SK-N-SH (cell line): ENCODE measurements around the gene CHRM4.

Experiments
- EP300 ChIP-seq, 2 experiments: IDR thresholded peaks; 2 replicates each; pipeline versions ENCODE4 v1.4.0 to v1.6.1; 2012; ENCODE audit warnings: borderline replicate concordance in 1 of 2, low read depth in 1 of 2, low read length in 1 of 2
- GABPA ChIP-seq: IDR thresholded peaks from 2 replicates; pipeline ENCODE4 v1.4.0; 2012; ENCODE audit warnings: low read depth, mild to moderate bottlenecking
- TF ChIP-seq, protein P1 (sequence below): IDR thresholded peaks from 2 replicates; pipeline ENCODE4 v1.6.1; 2012; ENCODE audit warnings: mild to moderate bottlenecking, low read depth, low read length, moderate library complexity
- TF ChIP-seq, protein P2 (sequence below): fragments of 200-600 bp; sonication (generic); IDR thresholded peaks from 2 replicates; pipeline ENCODE4 v1.6.1; 2017; ENCODE audit warnings: antibody characterized with exemption, mild to moderate bottlenecking, moderate library complexity

DNA sequence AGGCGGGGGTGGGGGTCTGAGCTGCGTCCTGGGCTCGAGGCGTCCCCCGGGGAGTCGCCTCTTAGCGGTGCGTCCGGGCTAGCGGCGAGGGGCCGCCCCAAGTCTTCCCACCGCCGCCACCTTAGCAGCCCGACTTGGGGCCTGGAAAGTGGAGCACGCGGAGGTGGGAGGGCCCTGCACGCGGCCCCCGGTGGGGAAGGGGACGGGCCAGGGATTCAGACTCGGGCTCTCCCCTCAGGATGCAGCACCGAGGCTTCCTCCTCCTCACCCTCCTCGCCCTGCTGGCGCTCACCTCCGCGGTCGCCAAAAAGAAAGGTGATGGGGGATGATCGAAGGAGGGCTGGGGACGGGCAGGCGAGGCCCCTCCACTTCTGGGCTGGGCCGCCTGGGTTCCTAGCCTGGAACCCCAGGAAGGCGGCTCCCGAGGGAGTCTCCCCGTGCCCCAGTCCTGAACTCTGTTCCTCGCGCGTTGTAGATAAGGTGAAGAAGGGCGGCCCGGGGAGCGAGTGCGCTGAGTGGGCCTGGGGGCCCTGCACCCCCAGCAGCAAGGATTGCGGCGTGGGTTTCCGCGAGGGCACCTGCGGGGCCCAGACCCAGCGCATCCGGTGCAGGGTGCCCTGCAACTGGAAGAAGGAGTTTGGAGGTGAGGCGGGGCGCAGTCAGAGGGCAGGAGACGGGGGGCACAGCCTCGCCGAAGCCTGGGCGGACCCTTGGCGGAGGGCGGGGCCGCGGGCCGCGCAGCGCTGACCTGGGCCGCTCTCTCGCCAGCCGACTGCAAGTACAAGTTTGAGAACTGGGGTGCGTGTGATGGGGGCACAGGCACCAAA, 9.5 kb downstream of the CHRM4 start:
- TF ChIP-seq, protein P1, sequence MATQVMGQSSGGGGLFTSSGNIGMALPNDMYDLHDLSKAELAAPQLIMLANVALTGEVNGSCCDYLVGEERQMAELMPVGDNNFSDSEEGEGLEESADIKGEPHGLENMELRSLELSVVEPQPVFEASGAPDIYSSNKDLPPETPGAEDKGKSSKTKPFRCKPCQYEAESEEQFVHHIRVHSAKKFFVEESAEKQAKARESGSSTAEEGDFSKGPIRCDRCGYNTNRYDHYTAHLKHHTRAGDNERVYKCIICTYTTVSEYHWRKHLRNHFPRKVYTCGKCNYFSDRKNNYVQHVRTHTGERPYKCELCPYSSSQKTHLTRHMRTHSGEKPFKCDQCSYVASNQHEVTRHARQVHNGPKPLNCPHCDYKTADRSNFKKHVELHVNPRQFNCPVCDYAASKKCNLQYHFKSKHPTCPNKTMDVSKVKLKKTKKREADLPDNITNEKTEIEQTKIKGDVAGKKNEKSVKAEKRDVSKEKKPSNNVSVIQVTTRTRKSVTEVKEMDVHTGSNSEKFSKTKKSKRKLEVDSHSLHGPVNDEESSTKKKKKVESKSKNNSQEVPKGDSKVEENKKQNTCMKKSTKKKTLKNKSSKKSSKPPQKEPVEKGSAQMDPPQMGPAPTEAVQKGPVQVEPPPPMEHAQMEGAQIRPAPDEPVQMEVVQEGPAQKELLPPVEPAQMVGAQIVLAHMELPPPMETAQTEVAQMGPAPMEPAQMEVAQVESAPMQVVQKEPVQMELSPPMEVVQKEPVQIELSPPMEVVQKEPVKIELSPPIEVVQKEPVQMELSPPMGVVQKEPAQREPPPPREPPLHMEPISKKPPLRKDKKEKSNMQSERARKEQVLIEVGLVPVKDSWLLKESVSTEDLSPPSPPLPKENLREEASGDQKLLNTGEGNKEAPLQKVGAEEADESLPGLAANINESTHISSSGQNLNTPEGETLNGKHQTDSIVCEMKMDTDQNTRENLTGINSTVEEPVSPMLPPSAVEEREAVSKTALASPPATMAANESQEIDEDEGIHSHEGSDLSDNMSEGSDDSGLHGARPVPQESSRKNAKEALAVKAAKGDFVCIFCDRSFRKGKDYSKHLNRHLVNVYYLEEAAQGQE = no peak
- TF ChIP-seq, protein P2, sequence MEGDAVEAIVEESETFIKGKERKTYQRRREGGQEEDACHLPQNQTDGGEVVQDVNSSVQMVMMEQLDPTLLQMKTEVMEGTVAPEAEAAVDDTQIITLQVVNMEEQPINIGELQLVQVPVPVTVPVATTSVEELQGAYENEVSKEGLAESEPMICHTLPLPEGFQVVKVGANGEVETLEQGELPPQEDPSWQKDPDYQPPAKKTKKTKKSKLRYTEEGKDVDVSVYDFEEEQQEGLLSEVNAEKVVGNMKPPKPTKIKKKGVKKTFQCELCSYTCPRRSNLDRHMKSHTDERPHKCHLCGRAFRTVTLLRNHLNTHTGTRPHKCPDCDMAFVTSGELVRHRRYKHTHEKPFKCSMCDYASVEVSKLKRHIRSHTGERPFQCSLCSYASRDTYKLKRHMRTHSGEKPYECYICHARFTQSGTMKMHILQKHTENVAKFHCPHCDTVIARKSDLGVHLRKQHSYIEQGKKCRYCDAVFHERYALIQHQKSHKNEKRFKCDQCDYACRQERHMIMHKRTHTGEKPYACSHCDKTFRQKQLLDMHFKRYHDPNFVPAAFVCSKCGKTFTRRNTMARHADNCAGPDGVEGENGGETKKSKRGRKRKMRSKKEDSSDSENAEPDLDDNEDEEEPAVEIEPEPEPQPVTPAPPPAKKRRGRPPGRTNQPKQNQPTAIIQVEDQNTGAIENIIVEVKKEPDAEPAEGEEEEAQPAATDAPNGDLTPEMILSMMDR = no peak
- TF ChIP-seq GABPA (no peak), EP300 (IDR thresholded peaks at IDR 0.05; ENCODE audit: borderline replicate concordance in 1 of 2, low read depth in 1 of 2, low read length in 1 of 2) (no peak)
